DMS53 (cell line): Measurements from ENCODE around the gene TEKT4.
A peak's percentile ranks its signal among the peaks of the same experiment; 100 is the strongest.
"Not testable (repeated sequence)": the region's sequence is repeated elsewhere in the genome, so short reads cannot be mapped to it uniquely, and the experiment has no call there.

Source experiments
- DNase-seq: peaks from one replicate; lab custom pipeline; 2025; lab: John Stamatoyannopoulos, UW

Gene TEKT4

DNA sequence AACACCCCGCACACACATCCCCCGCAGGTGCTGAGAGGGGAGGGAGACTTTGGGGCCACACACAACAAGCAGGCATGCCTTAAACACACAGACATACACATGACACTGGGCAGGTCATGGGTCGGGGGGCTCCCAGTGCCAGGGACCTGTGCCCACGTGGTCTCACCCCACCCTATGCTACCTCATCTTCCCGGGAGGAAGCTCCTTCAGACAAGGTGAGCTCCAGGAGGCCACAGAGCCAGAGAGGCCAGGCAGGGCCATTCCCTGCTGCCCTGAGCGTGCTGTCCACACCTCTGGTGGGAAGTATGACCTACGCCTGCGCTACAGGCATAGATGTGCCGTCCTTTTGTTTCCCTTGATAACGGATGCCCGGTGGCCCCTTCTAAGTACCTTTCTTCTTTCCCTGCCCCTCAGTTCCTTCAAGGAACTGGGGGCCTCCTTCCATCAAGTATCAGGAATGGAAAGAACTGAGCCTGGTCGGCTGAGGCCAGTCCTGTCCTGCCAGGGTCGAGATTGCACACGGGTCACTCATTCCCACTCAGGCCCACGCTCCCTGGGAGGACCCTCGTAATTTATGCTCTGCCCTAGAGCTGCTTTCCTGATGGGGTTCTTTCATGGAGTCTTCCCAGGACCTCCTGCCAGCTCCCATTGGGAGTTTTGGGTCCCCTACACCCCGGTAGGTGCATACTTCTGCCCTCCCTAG, 4.7 kb downstream of the TEKT4 start:
- no peak for DNase-seq

- no peak for DNase-seq
Observed at GRCh38 chr2:94876523-94876863, 5.3 kb downstream of the TEKT4 start.

DNA sequence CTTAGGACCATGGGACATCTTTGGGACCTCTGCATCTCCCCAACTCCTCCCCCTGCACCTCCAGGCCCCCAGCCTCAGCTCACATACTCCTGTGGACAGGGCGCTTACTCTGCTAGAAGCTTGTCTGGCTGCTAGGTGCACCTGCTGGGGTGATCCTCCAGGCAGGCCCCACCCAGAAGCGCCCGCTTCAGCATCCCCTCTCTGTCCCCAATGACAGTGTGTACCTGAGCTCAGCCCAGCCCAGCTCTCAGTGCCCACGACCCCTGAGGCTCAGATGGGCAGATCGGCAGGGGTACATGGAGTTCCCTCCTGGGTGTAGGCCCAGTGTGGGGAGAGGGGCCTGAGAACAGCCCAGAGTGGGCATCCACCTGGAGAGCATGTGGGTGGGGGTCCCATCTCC, 5.9 kb downstream of the TEKT4 start:
- no peak for DNase-seq

- not testable (repeated sequence) for DNase-seq
Observed at GRCh38 chr2:94878575-94878974, 7.3 kb downstream of the TEKT4 start.

DNA sequence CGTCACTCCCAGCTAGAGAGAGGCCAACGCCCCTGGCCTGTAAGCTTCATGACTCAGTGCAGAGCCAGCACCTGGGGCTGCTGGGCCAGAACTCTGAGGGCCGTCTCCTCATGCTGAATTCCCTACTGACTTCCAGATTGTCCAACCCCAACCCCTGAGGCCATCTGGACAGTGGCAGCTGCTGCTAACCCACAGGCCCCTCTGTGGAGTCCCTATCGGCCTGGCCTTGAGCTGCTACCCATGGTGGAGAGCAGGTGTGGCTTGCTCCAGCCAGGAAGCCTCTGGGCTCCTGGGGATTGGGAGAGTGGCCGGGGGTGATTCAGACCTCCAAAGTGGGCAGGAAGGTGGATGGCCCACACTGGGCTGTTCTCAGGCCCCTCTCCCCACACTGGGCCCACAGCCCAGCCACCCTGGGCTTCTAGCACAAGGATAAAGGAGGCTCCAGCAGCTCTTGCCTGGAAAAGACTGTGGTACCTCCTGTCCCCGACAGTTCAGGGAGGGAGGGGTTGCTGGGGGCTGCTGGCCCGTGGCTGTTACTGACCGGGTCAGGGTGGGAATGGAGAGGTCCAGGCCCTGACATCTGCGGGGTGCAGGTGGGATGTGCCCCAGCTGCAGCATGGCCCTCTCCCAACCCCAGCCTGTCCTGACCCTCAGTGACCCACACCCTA, 8.2 kb downstream of the TEKT4 start:
- no peak for DNase-seq

DNA sequence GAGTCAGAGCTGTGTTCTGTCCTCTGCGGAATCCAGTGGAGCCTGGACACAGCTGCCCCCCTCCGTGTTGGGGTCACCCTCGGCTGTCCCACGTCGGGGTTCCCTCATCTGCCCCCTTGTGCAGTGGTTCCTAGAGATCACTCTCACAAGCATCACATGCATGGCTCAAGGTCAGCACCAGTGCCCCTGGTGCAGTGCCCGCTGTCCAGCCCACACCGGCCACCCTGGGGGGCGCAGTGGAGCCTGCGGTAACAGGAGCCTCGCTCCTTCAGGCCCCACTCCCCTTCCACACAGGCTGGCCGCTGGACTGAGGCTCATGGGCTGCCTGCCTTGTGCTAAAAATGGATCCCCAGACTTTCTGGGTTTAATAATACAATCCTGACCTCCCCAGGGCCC, 8.8 kb downstream of the TEKT4 start:
- DNase-seq = no peak

DNA sequence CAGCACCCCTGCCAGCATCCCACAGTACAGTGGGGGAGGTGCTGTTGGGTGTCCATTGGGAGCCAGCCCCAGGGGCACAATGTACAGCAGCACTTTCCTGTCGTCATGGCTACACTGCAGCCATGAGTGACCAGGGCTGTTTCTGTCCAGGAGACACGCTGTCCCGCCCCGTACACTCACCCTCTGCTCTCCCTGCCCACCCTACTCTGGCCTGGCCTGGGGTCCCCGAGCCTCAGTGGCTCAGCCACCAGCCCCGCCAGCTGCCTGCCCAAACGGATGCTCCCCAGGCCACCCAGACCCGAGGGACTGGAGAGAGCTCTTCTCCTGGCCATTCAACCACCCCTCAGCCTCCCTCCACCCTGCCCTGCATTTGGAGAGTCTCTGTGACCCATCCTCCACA, 9.3 kb downstream of the TEKT4 start:
- DNase-seq = no peak

DNA sequence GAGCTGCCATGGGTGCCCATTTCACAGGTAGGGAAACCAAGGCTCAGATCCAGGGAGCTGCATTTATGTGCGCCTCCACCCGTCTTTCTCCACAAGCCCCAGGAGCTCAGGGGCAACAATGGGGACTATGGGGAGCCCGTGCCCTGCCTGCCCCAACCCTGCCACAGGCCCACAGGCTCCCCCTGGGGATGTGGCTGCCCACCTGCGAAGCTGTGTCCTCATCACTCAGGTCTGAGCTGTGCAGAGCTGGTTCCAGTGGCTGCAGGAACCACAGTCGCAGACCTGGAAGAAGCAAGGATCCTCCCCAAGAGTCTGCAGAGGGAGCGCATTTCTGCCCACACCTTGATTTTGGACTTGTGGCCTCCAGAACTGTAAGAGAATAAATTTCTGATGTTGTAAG, 9.8 kb downstream of the TEKT4 start:
- no peak for DNase-seq

DNA sequence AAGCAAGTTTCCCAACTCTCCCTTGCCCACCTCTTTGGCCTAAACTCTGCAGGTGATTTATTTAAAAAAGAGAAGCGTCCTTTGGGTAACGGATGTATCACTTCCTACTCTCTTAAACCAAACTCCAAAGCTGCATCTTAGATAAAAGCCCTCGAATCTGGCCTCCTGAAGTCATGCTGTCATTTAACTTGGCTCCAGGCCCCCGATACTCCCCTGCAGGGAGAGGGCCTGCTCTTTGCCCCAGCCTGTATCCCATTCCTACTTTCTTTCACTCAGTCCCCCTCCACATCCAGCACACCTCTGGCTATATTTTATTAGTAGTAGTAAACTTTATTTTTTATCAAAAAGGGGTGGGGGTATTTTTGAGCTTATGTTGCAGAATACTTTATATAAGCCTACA, 19.0 kb downstream of the TEKT4 start:
- no peak for DNase-seq

DNA sequence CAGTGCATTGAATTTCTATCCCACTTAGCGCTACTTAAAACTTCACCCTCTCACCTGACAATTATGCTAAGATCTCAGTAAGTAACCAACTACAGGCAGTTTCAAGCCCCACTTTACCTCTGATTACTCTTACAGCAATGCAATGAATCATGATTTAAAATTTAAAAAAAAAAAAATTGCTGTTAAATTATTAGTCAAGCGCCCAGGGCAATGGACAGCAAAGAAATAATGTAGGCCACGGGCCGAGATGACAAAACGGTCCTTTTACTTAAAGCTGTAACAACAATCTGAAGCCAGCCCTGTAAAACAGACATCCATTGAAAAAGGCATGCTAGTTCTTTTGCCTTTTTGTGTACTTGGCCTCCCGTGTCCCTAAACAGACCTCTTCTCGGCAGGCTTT, 24.0 kb downstream of the TEKT4 start:
- DNase-seq = not testable (repeated sequence)

GRCh38 chr2:94906976-94907375, 35.7 kb downstream of the TEKT4 start:
- DNase-seq = peak; percentile 19

DNA sequence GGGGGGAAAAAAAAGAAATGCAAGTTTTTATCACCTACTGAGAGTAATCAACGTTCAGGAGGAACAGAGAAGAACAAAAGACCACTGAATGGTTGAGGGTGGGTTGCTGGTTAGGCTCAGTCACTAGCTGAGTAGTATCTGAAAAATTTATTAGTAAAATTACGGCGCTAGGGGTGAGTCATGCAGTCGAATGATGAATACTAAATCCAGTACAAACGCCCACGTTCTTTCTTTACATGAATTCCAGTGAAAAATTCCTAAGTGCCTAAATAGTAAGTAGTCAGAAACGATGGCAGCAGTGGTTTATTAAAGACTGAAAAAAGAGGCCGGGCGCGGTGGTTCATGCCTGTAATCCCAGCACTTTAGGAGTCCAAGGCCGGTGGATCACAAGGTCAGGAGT, 52.0 kb downstream of the TEKT4 start:
- DNase-seq = no peak

DNA sequence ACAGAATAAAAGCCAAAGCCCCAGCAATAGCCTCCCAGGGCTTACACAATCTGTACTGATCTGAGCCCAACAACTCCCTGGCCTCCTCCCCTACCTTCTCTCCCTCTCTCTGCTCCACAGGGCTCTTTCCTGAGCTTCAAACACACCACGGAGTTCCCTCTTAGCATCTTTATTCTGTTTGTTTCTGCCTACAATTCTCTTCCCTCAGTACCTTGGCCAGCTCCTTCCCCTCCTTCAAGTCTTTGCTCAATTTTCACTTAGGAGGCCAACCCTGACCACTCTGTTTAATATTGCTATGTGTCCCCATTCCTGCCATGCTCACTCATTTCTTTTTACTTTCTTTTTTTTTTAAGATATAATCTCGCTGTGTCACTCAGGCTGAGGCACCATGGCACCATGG, 53.8 kb downstream of the TEKT4 start:
- DNase-seq = not testable (repeated sequence)
